ENCODE data around the gene TXNRD1.

- no peak for TF ChIP-seq POLR2AphosphoS5 (IDR thresholded peaks at IDR 0.05; ENCODE audit: low read depth, low read length)
- TF ChIP-seq SIN3A (IDR thresholded peaks at IDR 0.05; ENCODE audit: borderline replicate concordance, insufficient read depth, low read length), result no peak
- no peak for TF ChIP-seq REST (IDR thresholded peaks at IDR 0.05; ENCODE audit: insufficient read depth in 1 of 2, low read depth in 2 of 2, low read length in 2 of 2)
These were observed 101.4 kb downstream of the TXNRD1 start for GRCh38 chr12:104316936-104317335.

Data from PFSK-1 (cell line).